Transverse colon (tissue), 4 donors: ENCODE results near the gene PRIM2. TPM values are rescaled to one million over a fixed set of nuclear protein-coding genes. Genes with fewer than 3 reads are reported as not detected.

Source experiments
- DNase-seq: peaks from one replicate; pipeline ENCODE4 v3.0.0-alpha.2; 2019
- H3K27ac ChIP-seq, 4 donors: fragments of 200-600 bp; sonication (generic); 2 replicates each; pipeline ENCODE4 v1.5.1; 2016 to 2018; ENCODE audit warnings: inconsistent platforms in 4 of 4
- H3K27me3 ChIP-seq: fragments of 200-600 bp; sonication (generic); 2 replicates; pipeline ENCODE4 v1.5.1; 2017; ENCODE audit warnings: inconsistent platforms
- H3K36me3 ChIP-seq, 4 donors: fragments of 200-600 bp; sonication (generic); 2 replicates each; pipeline ENCODE4 v1.5.1; 2017 to 2019; ENCODE audit warnings: inconsistent platforms in 4 of 4
- H3K4me1 ChIP-seq, 4 donors: fragments of 200-600 bp; sonication (generic); 2 replicates each; pipeline ENCODE4 v1.5.1; 2017 to 2020; ENCODE audit warnings: inconsistent platforms in 4 of 4
- H3K4me3 ChIP-seq, 4 donors: fragments of 200-600 bp; sonication (generic); 1 replicate in 1 of 4; 2 replicates in 3 of 4; pipeline versions ENCODE4 v1.5.1 to v1.6.1; 2017 to 2019; ENCODE audit warnings: inconsistent platforms in 4 of 4
- H3K9me3 ChIP-seq, 2 donors: fragments of 200-600 bp; sonication (generic); 2 replicates each; pipeline ENCODE4 v1.5.1; 2017 to 2019; ENCODE audit warnings: inconsistent platforms in 2 of 2
- CTCF ChIP-seq, 5 experiments: fragments of 200-600 bp in 3 of 5; fragments of 450-650 bp in 2 of 5; sonication (generic) in 3 of 5; IDR thresholded peaks; 1 replicate in 2 of 5; 2 replicates in 3 of 5; pipeline ENCODE4 v1.5.1; 2016 to 2017; ENCODE audit warnings: antibody characterized with exemption in 5 of 5, inconsistent platforms in 3 of 5, mild to moderate bottlenecking in 2 of 5, moderate library complexity in 1 of 5
- EP300 ChIP-seq: sonication (generic); formaldehyde crosslinking; IDR thresholded peaks from one replicate; pipeline ENCODE4 v1.6.1; 2017; ENCODE audit warnings: antibody characterized with exemption, low read depth
- POLR2A ChIP-seq: fragments of 450-650 bp; IDR thresholded peaks from one replicate; pipeline ENCODE4 v1.6.1; 2016; ENCODE audit warnings: antibody characterized with exemption, mild to moderate bottlenecking, moderate library complexity
- POLR2AphosphoS5 ChIP-seq, 3 donors: sonication (generic); formaldehyde crosslinking; IDR thresholded peaks; one replicate each; pipeline ENCODE4 v1.6.1; 2016; ENCODE audit warnings: antibody characterized with exemption in 3 of 3
- WGBS, 2 donors: methylation state at CpG; one replicate each; pipeline ENCODE4 v1.1.5; 2018; ENCODE audit warnings: low coverage in 1 of 2; 5-methylcytosine and 5-hydroxymethylcytosine counted together
- in situ Hi-C, 4 donors: fragments of 200-750 bp; cut with MboI; loops; one replicate each; pipeline versions ENCODE4 v1.15.0 to v1.15.1; 2017; ENCODE audit warnings: low sequenced_read_pairs in 3 of 4, low pct_ligation_motif_present in 1 of 4, low pct_unique_long_range_greater_than_20kb in 1 of 4
- intact Hi-C: fragments of 100-400 bp; cut with DNase I; formaldehyde crosslinking; loops from one replicate; pipeline ENCODE4 v1.15.1; 2023; ENCODE audit warnings: low total_unique reads
- total RNA-seq, 4 donors: library from RNA; depleted of rRNA; stranded (reverse); fragments of >200 nt; gene quantifications; one replicate each; pipeline ENCODE4 v1.1.0, GENCODE V29; 2016

The PRIM2 gene
- total RNA-seq, 4 donors from 2014 or later = 9.6 to 47.4 (median 20.4) TPM

GRCh38 chr6:57324538-57324937 lies 7.1 kb downstream of the PRIM2 start:
- Histone ChIP-seq H3K4me1 (no peaks in the 10 kb centered on the region), H3K4me3 (no peak overlapping the region), H3K27me3 (no peaks in the 10 kb centered on the region), H3K36me3 (peaks cover 0 to 49% (median 7%) of the 10 kb centered on the region in 4 donors), H3K9me3 (peaks cover 4 to 7% of the 10 kb centered on the region in 2 donors), H3K27ac (no peak overlapping the region)
- 0 to 22% methylated on average over 1 of the region's 1 CpG for WGBS, 2 donors
- no peak for DNase-seq
- TF ChIP-seq EP300 (no peak), CTCF (IDR thresholded peaks at IDR 0.05) (peak; percentile 21 to 41 (median 35))
- in situ Hi-C loops = loop anchor here in 3 of 4 donors (25.0 kb wide), 4 partner anchors 137 to 687 kb away; partner anchors contain the start of genes ZNF451 (in 2 of the 3) and DST (in 1 of the 3)
- intact Hi-C loops = no loop called here

GRCh38 chr6:57327311-57327710 lies 9.9 kb downstream of the PRIM2 start:
- DNase-seq = no peak
- Histone ChIP-seq H3K4me1 (no peaks in the 10 kb centered on the region), H3K36me3 (peaks cover 0 to 55% (median 12%) of the 10 kb centered on the region in 4 donors), H3K4me3 (no peak overlapping the region), H3K27ac (no peak overlapping the region), H3K9me3 (peaks cover 14 to 15% of the 10 kb centered on the region in 2 donors), H3K27me3 (no peaks in the 10 kb centered on the region)
- 82 to 97% methylated on average over 2 of the region's 2 CpGs for WGBS, 2 donors
- no peak for TF ChIP-seq POLR2AphosphoS5 (IDR thresholded peaks at IDR 0.05)
- no peak for TF ChIP-seq POLR2A
- TF ChIP-seq CTCF (IDR thresholded peaks at IDR 0.05) = no peak
- TF ChIP-seq EP300 = no peak
- intact Hi-C loops (no loop called here), in situ Hi-C loops (loop anchor here in 1 of 4 donors (25.0 kb wide), 1 partner anchor 290 kb away; the partner anchor contains the start of gene KIAA1586)

- no peak overlapping the region for H3K27ac ChIP-seq
- no peak overlapping the region for H3K4me3 ChIP-seq
- no peaks in the 10 kb centered on the region for H3K27me3 ChIP-seq
- intact Hi-C loops = no loop called here
- WGBS, 2 donors = 100% methylated on average over 1 of the region's 1 CpG
- in situ Hi-C loops = loop anchor here in 1 of 4 donors (25.0 kb wide), 1 partner anchor 291 kb away; the partner anchor contains the start of gene KIAA1586
- H3K4me1 ChIP-seq = no peaks in the 10 kb centered on the region
- no peak for DNase-seq
- H3K9me3 ChIP-seq = peaks cover 15 to 19% of the 10 kb centered on the region in 2 donors
- TF ChIP-seq EP300 (no peak), POLR2AphosphoS5 (IDR thresholded peaks at IDR 0.05) (no peak), CTCF (IDR thresholded peaks at IDR 0.05) (no peak), POLR2A (no peak)
- H3K36me3 ChIP-seq = peaks cover 0 to 63% (median 12%) of the 10 kb centered on the region in 4 donors
These were observed 10.6 kb downstream of the PRIM2 start for GRCh38 chr6:57328074-57328473.

- intact Hi-C loops = no loop called here
- H3K4me1 ChIP-seq = no peaks in the 10 kb centered on the region
- no peak for DNase-seq
- in situ Hi-C loops = loop anchor here in 1 of 4 donors (25.0 kb wide), 1 partner anchor 293 kb away; the partner anchor contains the start of gene KIAA1586
- H3K9me3 ChIP-seq = peaks cover 15 to 19% of the 10 kb centered on the region in 2 donors
- TF ChIP-seq EP300 (no peak), CTCF (IDR thresholded peaks at IDR 0.05) (no peak), POLR2AphosphoS5 (IDR thresholded peaks at IDR 0.05) (no peak), POLR2A (no peak)
- peaks cover 0 to 66% (median 15%) of the 10 kb centered on the region in 4 donors for H3K36me3 ChIP-seq
- H3K27ac ChIP-seq = no peak overlapping the region
- H3K27me3 ChIP-seq = no peaks in the 10 kb centered on the region
- H3K4me3 ChIP-seq = no peak overlapping the region
These were observed 12.5 kb downstream of the PRIM2 start for GRCh38 chr6:57329933-57330332.
